GM23338 (cell line): ENCODE measurements around the gene POLQ. TPM values are rescaled to one million over a fixed set of nuclear protein-coding genes. Genes with fewer than 3 reads are reported as not detected.

Experiments used
- ATAC-seq: fragments of 200-7000 bp; cut with Tn5 transposase; 3 replicates; pipeline ENCODE4 v1.9.1; 2020
- DNase-seq: peaks from one replicate; pipeline ENCODE4 v3.0.0-alpha.2; 2015; ENCODE audit warnings: low spot score
- H2AFZ ChIP-seq: fragments of 200-600 bp; sonication (generic); 2 replicates; pipeline ENCODE4 v1.8.0; 2016; ENCODE audit warnings: antibody characterized with exemption, mild to moderate bottlenecking, moderate library complexity
- H3F3A ChIP-seq: fragments of 200-600 bp; sonication (generic); replicated peaks from 2 replicates; pipeline ENCODE4 v1.8.0; 2017; ENCODE audit warnings: antibody characterized with exemption, mixed run types, low read depth
- H3K27ac ChIP-seq: fragments of 200-600 bp; sonication (generic); 2 replicates; pipeline ENCODE4 v1.6.1; 2016; ENCODE audit warnings: low read depth
- H3K27me3 ChIP-seq: fragments of 200-600 bp; sonication (generic); 2 replicates; pipeline ENCODE4 v1.8.0; 2016; ENCODE audit warnings: mild to moderate bottlenecking, mixed run types, moderate library complexity; ENCODE audit not compliant: insufficient read depth
- H3K36me3 ChIP-seq: fragments of 200-600 bp; sonication (generic); 2 replicates; pipeline ENCODE4 v1.8.0; 2016; ENCODE audit warnings: mild to moderate bottlenecking; ENCODE audit not compliant: insufficient read depth
- H3K4me1 ChIP-seq: fragments of 200-600 bp; sonication (generic); 2 replicates; pipeline ENCODE4 v1.8.0; 2016; ENCODE audit warnings: mild to moderate bottlenecking, moderate library complexity; ENCODE audit not compliant: insufficient read depth
- H3K4me2 ChIP-seq: fragments of 200-600 bp; sonication (generic); 2 replicates; pipeline ENCODE4 v1.7.1; 2017; ENCODE audit warnings: mixed run types
- H3K4me3 ChIP-seq: fragments of 200-600 bp; sonication (generic); 2 replicates; pipeline ENCODE4 v1.6.1; 2016; ENCODE audit warnings: mixed run types
- H3K79me2 ChIP-seq: fragments of 200-600 bp; sonication (generic); replicated peaks from 2 replicates; pipeline ENCODE4 v1.8.0; 2017; ENCODE audit warnings: mild to moderate bottlenecking; ENCODE audit not compliant: insufficient read depth
- H3K9me2 ChIP-seq: fragments of 200-600 bp; sonication (generic); 2 replicates; pipeline ENCODE4 v1.8.0; 2017; ENCODE audit not compliant: insufficient read depth
- H4K20me1 ChIP-seq: fragments of 200-600 bp; sonication (generic); replicated peaks from 2 replicates; pipeline ENCODE4 v1.8.0; 2017; ENCODE audit warnings: mild to moderate bottlenecking; ENCODE audit not compliant: insufficient read depth
- H3K27ac Mint-ChIP-seq: 2 replicates; pipeline ENCODE4 v1.8.0; 2020; ENCODE audit warnings: inconsistent platforms, mild to moderate bottlenecking, moderate library complexity, mixed read lengths
- H3K27me3 Mint-ChIP-seq: 3 replicates; pipeline ENCODE4 v1.8.0; 2022; ENCODE audit warnings: low read depth, mild to moderate bottlenecking, moderate library complexity, mixed read lengths, inconsistent platforms; ENCODE audit not compliant: insufficient read depth, poor library complexity
- H3K36me3 Mint-ChIP-seq: 3 replicates; pipeline ENCODE4 v1.8.0; 2021; ENCODE audit warnings: low read depth, mild to moderate bottlenecking, inconsistent platforms, moderate library complexity, mixed read lengths
- H3K4me1 Mint-ChIP-seq: 3 replicates; pipeline ENCODE4 v1.8.0; 2020; ENCODE audit warnings: mild to moderate bottlenecking, inconsistent platforms, mixed read lengths
- H3K4me3 Mint-ChIP-seq: 3 replicates; pipeline ENCODE4 v1.8.0; 2021; ENCODE audit warnings: moderate library complexity, mild to moderate bottlenecking, inconsistent platforms, mixed read lengths
- H3K9me3 Mint-ChIP-seq: 3 replicates; pipeline ENCODE4 v1.8.0; 2020; ENCODE audit warnings: moderate library complexity, mild to moderate bottlenecking, inconsistent platforms, mixed read lengths
- CREB1 ChIP-seq: fragments of 250-450 bp; sonication (Bioruptor Pico); IDR thresholded peaks from 2 replicates; pipeline ENCODE4 v1.5.0; 2020; ENCODE audit warnings: low read depth, mild to moderate bottlenecking, moderate library complexity
- EZH2 ChIP-seq: fragments of 200-600 bp; sonication (generic); IDR thresholded peaks from one replicate; pipeline ENCODE4 v1.8.0; 2017; ENCODE audit warnings: antibody characterized with exemption, mild to moderate bottlenecking, low read depth; ENCODE audit not compliant: unreplicated experiment
- EZH2phosphoT487 ChIP-seq: fragments of 200-600 bp; sonication (generic); IDR thresholded peaks from one replicate; pipeline ENCODE4 v1.8.1; 2018; ENCODE audit warnings: antibody characterized with exemption; ENCODE audit not compliant: unreplicated experiment
- JUNB ChIP-seq: IDR thresholded peaks from one replicate; pipeline ENCODE4 v1.6.1; 2016; ENCODE audit warnings: antibody characterized with exemption; ENCODE audit not compliant: unreplicated experiment
- STAT1 ChIP-seq: IDR thresholded peaks from one replicate; pipeline ENCODE4 v1.6.1; 2016; ENCODE audit warnings: antibody characterized with exemption; ENCODE audit not compliant: unreplicated experiment
- ZNF114 ChIP-seq: fragments of 250-450 bp; sonication (Bioruptor Pico); IDR thresholded peaks from 2 replicates; pipeline ENCODE4 v1.5.0; 2020; ENCODE audit warnings: mild to moderate bottlenecking, moderate library complexity
- ZNF331 ChIP-seq: fragments of 250-450 bp; sonication (Bioruptor Pico); IDR thresholded peaks from 2 replicates; pipeline ENCODE4 v1.5.0; 2020; ENCODE audit warnings: low read depth, mild to moderate bottlenecking, moderate library complexity
- polyA plus RNA-seq: library from polyadenylated mRNA; unstranded; fragments of >200 nt; fragmentation: Nextera tagmentation; extraction: Ambion mirVana; gene quantifications from 2 replicates; pipeline ENCODE4 v1.2.1, GENCODE V29; 2016
- total RNA-seq: library from RNA; depleted of rRNA; stranded (reverse); fragments of >200 nt; shearing (Covaris generic); gene quantifications from 2 replicates; pipeline ENCODE4 v1.2.3, GENCODE V29; 2014
- TF ChIP-seq, protein P1 (sequence below), 2 experiments: fragments of 200-600 bp in 1 of 2; sonication (generic) in 1 of 2; conservative IDR thresholded peaks; 2 replicates each; pipeline versions ENCODE4 v1.5.1 to v1.6.1; 2016 to 2017; ENCODE audit warnings: antibody characterized with exemption in 2 of 2, low read depth in 2 of 2, mild to moderate bottlenecking in 2 of 2, moderate library complexity in 1 of 2
- TF ChIP-seq, protein P2 (sequence below): fragments of 250-450 bp; sonication (Bioruptor Pico); IDR thresholded peaks from 2 replicates; pipeline ENCODE4 v1.5.0; 2020; ENCODE audit warnings: mild to moderate bottlenecking, moderate library complexity
- TF ChIP-seq, protein P3 (sequence below): IDR thresholded peaks from one replicate; pipeline ENCODE4 v1.6.1; 2018; ENCODE audit warnings: antibody characterized with exemption; ENCODE audit not compliant: unreplicated experiment

POLQ gene
- total and polyA plus RNA-seq, 2 experiments from 2014 or later: 6.9 to 20.6 TPM

DNA sequence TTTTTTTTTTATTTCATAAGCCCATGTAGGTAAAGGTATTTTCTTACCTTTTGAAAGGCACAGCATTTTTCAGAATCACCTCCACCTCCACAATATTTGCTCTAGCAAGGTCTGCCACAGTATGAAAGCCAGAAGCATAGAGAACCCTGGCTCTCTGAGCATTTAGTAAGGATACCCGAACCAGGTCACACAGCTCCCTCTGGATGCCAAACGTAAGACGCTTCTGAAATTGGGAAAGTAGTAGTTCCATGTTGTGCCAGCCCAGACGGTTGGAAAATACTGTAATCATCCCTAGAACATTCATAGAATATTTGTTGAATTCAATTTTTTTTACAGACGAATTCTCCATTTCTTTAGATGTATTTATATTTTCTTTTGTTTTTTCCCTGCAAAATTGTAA lies 52.4 kb downstream of the POLQ start:
- Histone ChIP-seq H3K36me3 (peaks cover 34% of the 10 kb centered on the region), H3K27me3 (no peaks in the 10 kb centered on the region), H2AFZ (no peak overlapping the region), H3K79me2 (no peaks in the 10 kb centered on the region), H3K4me2 (no peak overlapping the region), H3K27ac (no peak overlapping the region), H3K4me3 (no peak overlapping the region), H3F3A (peaks cover 11% of the 10 kb centered on the region; the same call in 1 of the 2 replicates), H3K9me2 (no peaks in the 10 kb centered on the region), H4K20me1 (no peaks in the 10 kb centered on the region), H3K4me1 (no peaks in the 10 kb centered on the region)
- Mint-ChIP-seq H3K27ac (no peak overlapping the region; the same call in 1 of the 2 replicates), H3K36me3 (peaks cover 76% of the 10 kb centered on the region), H3K4me1 (no peaks in the 10 kb centered on the region), H3K27me3 (peaks cover 3% of the 10 kb centered on the region), H3K9me3 (no peaks in the 10 kb centered on the region), H3K4me3 (no peak overlapping the region)
- no peak for DNase-seq
- TF ChIP-seq, protein P1, sequence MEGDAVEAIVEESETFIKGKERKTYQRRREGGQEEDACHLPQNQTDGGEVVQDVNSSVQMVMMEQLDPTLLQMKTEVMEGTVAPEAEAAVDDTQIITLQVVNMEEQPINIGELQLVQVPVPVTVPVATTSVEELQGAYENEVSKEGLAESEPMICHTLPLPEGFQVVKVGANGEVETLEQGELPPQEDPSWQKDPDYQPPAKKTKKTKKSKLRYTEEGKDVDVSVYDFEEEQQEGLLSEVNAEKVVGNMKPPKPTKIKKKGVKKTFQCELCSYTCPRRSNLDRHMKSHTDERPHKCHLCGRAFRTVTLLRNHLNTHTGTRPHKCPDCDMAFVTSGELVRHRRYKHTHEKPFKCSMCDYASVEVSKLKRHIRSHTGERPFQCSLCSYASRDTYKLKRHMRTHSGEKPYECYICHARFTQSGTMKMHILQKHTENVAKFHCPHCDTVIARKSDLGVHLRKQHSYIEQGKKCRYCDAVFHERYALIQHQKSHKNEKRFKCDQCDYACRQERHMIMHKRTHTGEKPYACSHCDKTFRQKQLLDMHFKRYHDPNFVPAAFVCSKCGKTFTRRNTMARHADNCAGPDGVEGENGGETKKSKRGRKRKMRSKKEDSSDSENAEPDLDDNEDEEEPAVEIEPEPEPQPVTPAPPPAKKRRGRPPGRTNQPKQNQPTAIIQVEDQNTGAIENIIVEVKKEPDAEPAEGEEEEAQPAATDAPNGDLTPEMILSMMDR (conservative IDR thresholded peaks at IDR 0.05; ENCODE audit: low read depth in 2 of 2): peak in 1 of 2 experiments; percentile 8; a peak in 1 of 4 replicates
- TF ChIP-seq ZNF114 (CRISPR knock-in tag) (no peak), JUNB (no peak)
- ATAC-seq: peak; percentile 23; the same call in 1 of the 3 replicates

DNA sequence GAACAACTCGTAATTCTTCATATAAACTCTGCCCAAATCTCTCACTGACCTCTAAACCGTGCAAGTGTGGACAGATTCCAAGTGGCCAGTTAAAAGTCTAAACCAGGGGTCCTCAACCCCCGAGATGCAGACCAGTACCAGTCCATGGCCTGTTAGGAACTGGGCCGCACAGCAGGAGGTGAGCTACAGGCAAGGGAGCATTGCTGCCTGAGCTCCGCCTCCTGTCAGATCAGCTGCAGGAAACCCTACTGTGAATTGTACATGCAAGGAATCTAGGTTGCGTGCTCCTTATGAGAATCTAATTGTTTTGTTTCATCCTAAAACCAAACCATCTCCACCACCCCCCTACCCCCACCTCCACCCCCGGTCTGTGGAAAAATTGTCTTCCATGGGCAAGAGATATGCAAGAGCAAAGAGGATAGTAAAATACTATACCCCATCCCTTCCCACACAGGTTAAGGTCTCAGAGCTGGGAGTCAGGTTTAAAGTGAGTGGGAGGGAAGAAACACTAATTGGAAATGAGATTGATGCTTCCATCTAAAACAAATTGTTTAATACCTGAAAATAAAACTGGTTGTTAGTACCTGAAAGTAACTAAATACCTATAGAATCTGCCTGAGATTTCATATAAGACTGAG lies 54.0 kb downstream of the POLQ start:
- no peaks in the 10 kb centered on the region for H3K79me2 ChIP-seq
- H2AFZ ChIP-seq: no peak overlapping the region
- Mint-ChIP-seq H3K36me3 (peaks cover 73% of the 10 kb centered on the region), H3K9me3 (no peaks in the 10 kb centered on the region), H3K27me3 (peaks cover 3% of the 10 kb centered on the region), H3K4me3 (no peak overlapping the region), H3K4me1 (no peaks in the 10 kb centered on the region), H3K27ac (no peak overlapping the region; the same call in 1 of the 2 replicates)
- no peak overlapping the region for H3K4me2 ChIP-seq
- peaks cover 30% of the 10 kb centered on the region for H3K36me3 ChIP-seq
- H3K9me2 ChIP-seq: no peaks in the 10 kb centered on the region
- no peaks in the 10 kb centered on the region for H4K20me1 ChIP-seq
- no peak overlapping the region for H3K4me3 ChIP-seq
- no peaks in the 10 kb centered on the region for H3K4me1 ChIP-seq
- no peaks in the 10 kb centered on the region for H3K27me3 ChIP-seq
- DNase-seq (peak; percentile 4), ATAC-seq (no peak)
- H3F3A ChIP-seq: peaks cover 11% of the 10 kb centered on the region; the same call in 1 of the 2 replicates
- H3K27ac ChIP-seq: no peak overlapping the region
- TF ChIP-seq CREB1 (CRISPR knock-in tag) (no peak), EZH2phosphoT487 (no peak), ZNF114 (CRISPR knock-in tag) (no peak), ZNF331 (CRISPR knock-in tag) (no peak), STAT1 (no peak), EZH2 (no peak)
- TF ChIP-seq, protein P2, sequence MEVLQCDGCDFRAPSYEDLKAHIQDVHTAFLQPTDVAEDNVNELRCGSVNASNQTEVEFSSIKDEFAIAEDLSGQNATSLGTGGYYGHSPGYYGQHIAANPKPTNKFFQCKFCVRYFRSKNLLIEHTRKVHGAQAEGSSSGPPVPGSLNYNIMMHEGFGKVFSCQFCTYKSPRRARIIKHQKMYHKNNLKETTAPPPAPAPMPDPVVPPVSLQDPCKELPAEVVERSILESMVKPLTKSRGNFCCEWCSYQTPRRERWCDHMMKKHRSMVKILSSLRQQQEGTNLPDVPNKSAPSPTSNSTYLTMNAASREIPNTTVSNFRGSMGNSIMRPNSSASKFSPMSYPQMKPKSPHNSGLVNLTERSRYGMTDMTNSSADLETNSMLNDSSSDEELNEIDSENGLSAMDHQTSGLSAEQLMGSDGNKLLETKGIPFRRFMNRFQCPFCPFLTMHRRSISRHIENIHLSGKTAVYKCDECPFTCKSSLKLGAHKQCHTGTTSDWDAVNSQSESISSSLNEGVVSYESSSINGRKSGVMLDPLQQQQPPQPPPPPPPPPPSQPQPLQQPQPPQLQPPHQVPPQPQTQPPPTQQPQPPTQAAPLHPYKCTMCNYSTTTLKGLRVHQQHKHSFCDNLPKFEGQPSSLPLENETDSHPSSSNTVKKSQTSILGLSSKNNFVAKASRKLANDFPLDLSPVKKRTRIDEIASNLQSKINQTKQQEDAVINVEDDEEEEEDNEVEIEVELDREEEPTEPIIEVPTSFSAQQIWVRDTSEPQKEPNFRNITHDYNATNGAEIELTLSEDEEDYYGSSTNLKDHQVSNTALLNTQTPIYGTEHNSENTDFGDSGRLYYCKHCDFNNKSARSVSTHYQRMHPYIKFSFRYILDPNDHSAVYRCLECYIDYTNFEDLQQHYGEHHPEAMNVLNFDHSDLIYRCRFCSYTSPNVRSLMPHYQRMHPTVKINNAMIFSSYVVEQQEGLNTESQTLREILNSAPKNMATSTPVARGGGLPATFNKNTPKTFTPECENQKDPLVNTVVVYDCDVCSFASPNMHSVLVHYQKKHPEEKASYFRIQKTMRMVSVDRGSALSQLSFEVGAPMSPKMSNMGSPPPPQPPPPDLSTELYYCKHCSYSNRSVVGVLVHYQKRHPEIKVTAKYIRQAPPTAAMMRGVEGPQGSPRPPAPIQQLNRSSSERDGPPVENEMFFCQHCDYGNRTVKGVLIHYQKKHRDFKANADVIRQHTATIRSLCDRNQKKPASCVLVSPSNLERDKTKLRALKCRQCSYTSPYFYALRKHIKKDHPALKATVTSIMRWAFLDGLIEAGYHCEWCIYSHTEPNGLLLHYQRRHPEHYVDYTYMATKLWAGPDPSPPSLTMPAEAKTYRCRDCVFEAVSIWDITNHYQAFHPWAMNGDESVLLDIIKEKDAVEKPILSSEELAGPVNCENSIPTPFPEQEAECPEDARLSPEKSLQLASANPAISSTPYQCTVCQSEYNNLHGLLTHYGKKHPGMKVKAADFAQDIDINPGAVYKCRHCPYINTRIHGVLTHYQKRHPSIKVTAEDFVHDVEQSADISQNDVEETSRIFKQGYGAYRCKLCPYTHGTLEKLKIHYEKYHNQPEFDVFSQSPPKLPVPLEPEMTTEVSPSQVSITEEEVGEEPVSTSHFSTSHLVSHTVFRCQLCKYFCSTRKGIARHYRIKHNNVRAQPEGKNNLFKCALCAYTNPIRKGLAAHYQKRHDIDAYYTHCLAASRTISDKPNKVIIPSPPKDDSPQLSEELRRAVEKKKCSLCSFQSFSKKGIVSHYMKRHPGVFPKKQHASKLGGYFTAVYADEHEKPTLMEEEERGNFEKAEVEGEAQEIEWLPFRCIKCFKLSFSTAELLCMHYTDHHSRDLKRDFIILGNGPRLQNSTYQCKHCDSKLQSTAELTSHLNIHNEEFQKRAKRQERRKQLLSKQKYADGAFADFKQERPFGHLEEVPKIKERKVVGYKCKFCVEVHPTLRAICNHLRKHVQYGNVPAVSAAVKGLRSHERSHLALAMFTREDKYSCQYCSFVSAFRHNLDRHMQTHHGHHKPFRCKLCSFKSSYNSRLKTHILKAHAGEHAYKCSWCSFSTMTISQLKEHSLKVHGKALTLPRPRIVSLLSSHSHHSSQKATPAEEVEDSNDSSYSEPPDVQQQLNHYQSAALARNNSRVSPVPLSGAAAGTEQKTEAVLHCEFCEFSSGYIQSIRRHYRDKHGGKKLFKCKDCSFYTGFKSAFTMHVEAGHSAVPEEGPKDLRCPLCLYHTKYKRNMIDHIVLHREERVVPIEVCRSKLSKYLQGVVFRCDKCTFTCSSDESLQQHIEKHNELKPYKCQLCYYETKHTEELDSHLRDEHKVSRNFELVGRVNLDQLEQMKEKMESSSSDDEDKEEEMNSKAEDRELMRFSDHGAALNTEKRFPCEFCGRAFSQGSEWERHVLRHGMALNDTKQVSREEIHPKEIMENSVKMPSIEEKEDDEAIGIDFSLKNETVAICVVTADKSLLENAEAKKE (CRISPR knock-in tag): no peak
- TF ChIP-seq, protein P3, sequence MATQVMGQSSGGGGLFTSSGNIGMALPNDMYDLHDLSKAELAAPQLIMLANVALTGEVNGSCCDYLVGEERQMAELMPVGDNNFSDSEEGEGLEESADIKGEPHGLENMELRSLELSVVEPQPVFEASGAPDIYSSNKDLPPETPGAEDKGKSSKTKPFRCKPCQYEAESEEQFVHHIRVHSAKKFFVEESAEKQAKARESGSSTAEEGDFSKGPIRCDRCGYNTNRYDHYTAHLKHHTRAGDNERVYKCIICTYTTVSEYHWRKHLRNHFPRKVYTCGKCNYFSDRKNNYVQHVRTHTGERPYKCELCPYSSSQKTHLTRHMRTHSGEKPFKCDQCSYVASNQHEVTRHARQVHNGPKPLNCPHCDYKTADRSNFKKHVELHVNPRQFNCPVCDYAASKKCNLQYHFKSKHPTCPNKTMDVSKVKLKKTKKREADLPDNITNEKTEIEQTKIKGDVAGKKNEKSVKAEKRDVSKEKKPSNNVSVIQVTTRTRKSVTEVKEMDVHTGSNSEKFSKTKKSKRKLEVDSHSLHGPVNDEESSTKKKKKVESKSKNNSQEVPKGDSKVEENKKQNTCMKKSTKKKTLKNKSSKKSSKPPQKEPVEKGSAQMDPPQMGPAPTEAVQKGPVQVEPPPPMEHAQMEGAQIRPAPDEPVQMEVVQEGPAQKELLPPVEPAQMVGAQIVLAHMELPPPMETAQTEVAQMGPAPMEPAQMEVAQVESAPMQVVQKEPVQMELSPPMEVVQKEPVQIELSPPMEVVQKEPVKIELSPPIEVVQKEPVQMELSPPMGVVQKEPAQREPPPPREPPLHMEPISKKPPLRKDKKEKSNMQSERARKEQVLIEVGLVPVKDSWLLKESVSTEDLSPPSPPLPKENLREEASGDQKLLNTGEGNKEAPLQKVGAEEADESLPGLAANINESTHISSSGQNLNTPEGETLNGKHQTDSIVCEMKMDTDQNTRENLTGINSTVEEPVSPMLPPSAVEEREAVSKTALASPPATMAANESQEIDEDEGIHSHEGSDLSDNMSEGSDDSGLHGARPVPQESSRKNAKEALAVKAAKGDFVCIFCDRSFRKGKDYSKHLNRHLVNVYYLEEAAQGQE: no peak
